CD4-positive, CD25-positive, alpha-beta regulatory T cell (primary cell): ENCODE measurements around the gene DNAAF9. TPM values are rescaled to one million over a fixed set of nuclear protein-coding genes. Genes with fewer than 3 reads are reported as not detected.
A peak's percentile ranks its signal among the peaks of the same experiment; 100 is the strongest.

Experiments
- ATAC-seq, 2 donors: fragments of 150-1000 bp; cut with Tn5 transposase; one replicate each; pipeline ENCODE4 v1.10.0; 2021; ENCODE audit warnings: low read depth in 2 of 2, moderate number of reproducible peaks in 2 of 2, moderate library complexity in 1 of 2
- DNase-seq, 3 donors: peaks; one replicate each; pipeline versions ENCODE4 v3.0.0 to v3.0.0-alpha.2; 2012 to 2022; ENCODE audit warnings: mixed read lengths in 1 of 3
- H3K27ac ChIP-seq: one replicate; pipeline ENCODE4 v1.7.0; 2013; ENCODE audit warnings: mild to moderate bottlenecking, low read length; ENCODE audit not compliant: insufficient read depth, poor library complexity, severe bottlenecking
- H3K27me3 ChIP-seq: one replicate; pipeline ENCODE4 v1.7.0; 2013; ENCODE audit warnings: low read length; ENCODE audit not compliant: control insufficient read depth, insufficient read depth
- H3K36me3 ChIP-seq: one replicate; pipeline ENCODE4 v1.7.0; 2013; ENCODE audit warnings: mild to moderate bottlenecking, low read length, moderate library complexity; ENCODE audit not compliant: control insufficient read depth, insufficient read depth
- H3K4me1 ChIP-seq: 2 replicates; pipeline ENCODE4 v1.7.0; 2013; ENCODE audit warnings: mild to moderate bottlenecking, low read length; ENCODE audit not compliant: insufficient read depth, control insufficient read depth, poor library complexity, severe bottlenecking
- H3K4me3 ChIP-seq: one replicate; pipeline ENCODE4 v1.7.0; 2013; ENCODE audit warnings: low read depth, mild to moderate bottlenecking, low read length, moderate library complexity
- H3K9me3 ChIP-seq, 2 experiments: 1 replicate in 1 of 2; 2 replicates in 1 of 2; pipeline ENCODE4 v1.7.0; 2013; ENCODE audit warnings: low read length in 2 of 2, mild to moderate bottlenecking in 1 of 2, moderate library complexity in 1 of 2; ENCODE audit not compliant: control insufficient read depth in 2 of 2
- H3K27ac Mint-ChIP-seq, 3 donors: one replicate each; pipeline ENCODE4 v1.8.0; 2020 to 2022; ENCODE audit warnings: mild to moderate bottlenecking in 3 of 3, mixed read lengths in 3 of 3, moderate library complexity in 2 of 3
- H3K27me3 Mint-ChIP-seq: one replicate; pipeline ENCODE4 v1.8.0; 2022; ENCODE audit warnings: mild to moderate bottlenecking, mixed read lengths
- H3K36me3 Mint-ChIP-seq: one replicate; pipeline ENCODE4 v1.8.0; 2020; ENCODE audit warnings: mixed read lengths
- H3K4me1 Mint-ChIP-seq, 4 donors: one replicate each; pipeline ENCODE4 v1.8.0; 2020 to 2022; ENCODE audit warnings: mixed read lengths in 4 of 4, mild to moderate bottlenecking in 1 of 4
- H3K4me3 Mint-ChIP-seq, 4 donors: one replicate each; pipeline ENCODE4 v1.8.0; 2020 to 2022; ENCODE audit warnings: mild to moderate bottlenecking in 4 of 4, mixed read lengths in 4 of 4, moderate library complexity in 3 of 4
- H3K9me3 Mint-ChIP-seq, 7 donors: one replicate each; pipeline ENCODE4 v1.8.0; 2020 to 2022; ENCODE audit warnings: mixed read lengths in 7 of 7, mild to moderate bottlenecking in 3 of 7, moderate library complexity in 2 of 7
- polyA plus RNA-seq, 4 donors: library from polyadenylated mRNA; unstranded; fragments of 300-500 nt; fragmentation: Illumina TruSeq; gene quantifications; one replicate each; pipeline ENCODE4 v1.2.3, GENCODE V29; 2021
- total RNA-seq: library from RNA; stranded (reverse); gene quantifications from one replicate; pipeline ENCODE4 v1.2.3, GENCODE V29; 2022

DNAAF9 gene
- total and polyA plus RNA-seq, 5 donors from 2014 or later: 0.73 to 11.7 (median 1.8) TPM

DNA sequence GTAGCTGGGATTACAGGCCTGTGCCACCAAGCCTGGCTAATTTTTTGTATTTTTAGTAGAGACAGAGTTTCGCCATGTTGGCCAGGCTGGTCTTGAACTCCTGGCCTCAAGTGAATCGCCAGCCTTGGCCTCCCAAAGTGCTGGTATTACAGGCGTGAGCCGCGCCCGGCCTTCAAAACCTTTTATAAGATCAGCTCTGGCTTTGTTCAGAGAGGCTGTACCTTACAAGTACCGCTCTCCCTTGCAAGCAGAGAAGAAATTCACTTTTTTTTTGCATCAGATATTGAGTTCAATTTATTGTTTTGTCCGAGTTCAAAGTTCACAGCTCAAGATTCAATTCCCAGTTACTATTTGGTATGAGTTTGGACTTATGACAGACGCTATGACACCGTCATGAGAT lies 1.9 kb upstream of the DNAAF9 start:
- Histone ChIP-seq H3K36me3 (no peaks in the 10 kb centered on the region), H3K27me3 (no peaks in the 10 kb centered on the region), H3K4me3 (no peak overlapping the region), H3K9me3 (no peaks in the 10 kb centered on the region), H3K27ac (no peak overlapping the region), H3K4me1 (peaks cover 29% of the 10 kb centered on the region)
- H3K4me3 Mint-ChIP-seq: peak overlapping the region in 3 of 4 donors; percentile 63 to 97 (median 97)
- H3K27ac Mint-ChIP-seq: peak overlapping the region in 2 of 3 donors; percentile 73 to 90
- H3K36me3 Mint-ChIP-seq: no peaks in the 10 kb centered on the region
- H3K9me3 Mint-ChIP-seq: no peaks in the 10 kb centered on the region
- DNase-seq (no peak), ATAC-seq (no peak)
- H3K27me3 Mint-ChIP-seq: peaks cover 12% of the 10 kb centered on the region
- peaks cover 16 to 41% (median 28%) of the 10 kb centered on the region in 4 donors for H3K4me1 Mint-ChIP-seq

DNA sequence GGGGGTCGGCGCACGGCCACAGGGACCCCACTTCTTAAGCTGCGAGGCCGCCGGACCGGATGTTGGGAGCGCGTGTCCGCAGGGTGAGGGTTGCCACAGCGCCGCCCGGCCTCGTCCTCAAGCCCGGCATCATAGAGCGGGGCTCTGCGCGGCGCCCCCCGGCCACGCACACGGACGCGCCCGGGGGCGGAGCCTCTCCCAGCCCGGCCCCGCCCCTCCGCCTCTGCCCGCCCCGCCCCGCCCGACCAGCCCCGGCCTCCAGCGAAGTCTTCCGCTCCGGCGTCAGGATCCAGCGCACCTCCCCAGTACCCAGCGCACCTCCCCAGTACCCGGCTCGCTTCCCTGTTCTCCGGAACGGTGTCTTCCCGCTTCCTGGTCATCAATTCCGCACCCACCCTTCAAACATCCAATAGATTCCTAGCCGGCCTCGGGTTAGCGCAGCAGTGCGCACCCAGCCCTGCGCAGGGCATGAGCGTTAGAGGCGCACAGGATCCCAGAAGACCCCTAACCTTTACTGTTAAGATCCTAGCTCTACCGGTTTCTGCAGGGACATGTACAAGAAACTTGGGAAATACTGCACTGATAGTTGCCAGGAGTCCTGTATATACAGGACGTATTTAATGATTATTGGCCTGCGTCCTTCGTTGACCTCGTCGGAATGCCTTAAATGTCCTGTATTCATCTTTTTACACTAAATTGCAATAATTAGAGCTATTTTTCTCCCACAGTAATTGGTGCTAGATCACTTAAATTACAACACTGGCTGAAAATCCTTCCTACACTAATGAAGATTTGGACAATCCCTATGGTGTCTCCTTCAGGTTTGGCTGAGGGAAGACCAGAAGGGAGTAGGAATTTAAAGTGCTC lies 535 bp upstream of the DNAAF9 start:
- H3K4me1 ChIP-seq: peaks cover 29% of the 10 kb centered on the region
- peak overlapping the region; percentile 97 for H3K4me3 ChIP-seq
- ATAC-seq (peak; percentile 57 to 66), DNase-seq (peak; percentile 73 to 82 (median 76))
- no peaks in the 10 kb centered on the region for H3K9me3 ChIP-seq
- Mint-ChIP-seq H3K27ac (peak overlapping the region; percentile 90 to 98 (median 98)), H3K27me3 (peaks cover 12% of the 10 kb centered on the region), H3K36me3 (no peaks in the 10 kb centered on the region), H3K4me1 (peaks cover 22 to 48% (median 34%) of the 10 kb centered on the region in 4 donors), H3K9me3 (no peaks in the 10 kb centered on the region), H3K4me3 (peak overlapping the region; percentile 97 to 100 (median 98))
- no peaks in the 10 kb centered on the region for H3K27me3 ChIP-seq
- H3K27ac ChIP-seq: peak overlapping the region; percentile 81
- H3K36me3 ChIP-seq: no peaks in the 10 kb centered on the region

DNA sequence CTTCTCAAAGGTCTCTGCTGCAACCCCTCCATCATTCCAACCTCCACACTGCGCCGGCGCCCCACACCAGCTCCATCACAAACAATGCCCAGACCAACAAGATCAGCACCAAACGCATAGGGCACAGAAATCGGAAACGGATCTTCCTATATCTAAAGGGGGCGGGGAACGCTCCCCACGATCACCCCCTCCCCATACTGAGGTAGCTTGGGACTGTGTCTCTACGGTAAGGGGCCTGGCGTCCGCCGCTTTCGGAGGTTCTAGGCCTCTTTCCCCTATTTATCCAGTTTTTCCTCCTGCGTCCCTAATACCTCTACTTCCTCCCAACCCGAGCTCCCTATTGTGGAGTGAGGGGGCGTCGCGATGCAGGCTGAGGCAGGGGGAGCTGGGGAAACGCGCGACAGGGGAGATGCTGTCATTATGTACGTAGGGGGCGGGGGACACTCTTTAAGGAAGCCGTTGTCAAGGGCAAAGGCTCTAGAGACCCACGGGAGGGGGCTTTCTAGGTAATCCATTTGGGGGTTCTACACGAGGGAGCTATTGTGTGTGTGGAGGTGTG lies 909 bp downstream of the DNAAF9 start:
- ATAC-seq (no peak), DNase-seq (peak in 2 of 3 donors; percentile 8 to 24)
- Histone ChIP-seq H3K4me1 (peaks cover 29% of the 10 kb centered on the region), H3K9me3 (no peaks in the 10 kb centered on the region), H3K36me3 (no peaks in the 10 kb centered on the region), H3K27ac (peak overlapping the region; percentile 72), H3K27me3 (no peaks in the 10 kb centered on the region), H3K4me3 (peak overlapping the region; percentile 86)
- Mint-ChIP-seq H3K36me3 (no peaks in the 10 kb centered on the region), H3K27me3 (peaks cover 12% of the 10 kb centered on the region), H3K4me3 (peak overlapping the region; percentile 88 to 97 (median 94)), H3K27ac (peak overlapping the region; percentile 68 to 91 (median 82)), H3K4me1 (peaks cover 22 to 48% (median 37%) of the 10 kb centered on the region in 4 donors), H3K9me3 (no peaks in the 10 kb centered on the region)

DNA sequence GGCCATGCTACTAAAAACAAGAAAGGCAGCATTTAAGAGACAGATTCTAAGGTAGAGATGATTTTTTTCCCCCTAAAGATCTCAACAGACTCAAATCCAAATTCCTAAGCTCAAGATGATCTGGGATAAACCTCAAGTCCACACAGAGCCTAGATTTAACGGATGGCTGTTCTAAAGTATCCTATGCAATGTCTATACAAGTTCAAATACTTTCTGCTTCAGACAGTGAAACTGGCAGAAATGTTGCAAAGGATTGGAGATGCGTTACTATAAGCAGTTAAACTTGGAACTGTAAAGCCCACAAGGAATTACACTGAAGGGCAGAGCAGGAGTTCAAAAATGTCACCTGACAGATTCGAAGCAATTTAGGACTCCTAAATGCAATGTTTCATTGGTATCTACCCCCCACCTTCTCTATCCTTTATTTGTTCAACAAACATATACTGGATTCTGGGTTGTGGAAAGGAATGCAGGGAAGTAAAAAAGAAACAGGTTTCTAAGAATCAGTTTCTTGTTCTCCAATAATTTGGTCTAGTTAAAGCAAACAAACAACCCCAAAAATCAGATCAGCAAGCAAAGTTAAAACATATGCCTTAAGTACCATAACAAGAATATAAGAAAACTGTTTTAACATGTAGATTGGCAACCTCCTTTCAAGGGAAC lies 1.6 kb downstream of the DNAAF9 start:
- Mint-ChIP-seq H3K9me3 (no peaks in the 10 kb centered on the region), H3K27ac (peak overlapping the region; percentile 68 to 91 (median 81)), H3K36me3 (no peaks in the 10 kb centered on the region), H3K27me3 (peaks cover 12% of the 10 kb centered on the region), H3K4me3 (peak overlapping the region; percentile 88 to 97 (median 94)), H3K4me1 (peaks cover 22 to 48% (median 37%) of the 10 kb centered on the region in 4 donors)
- ATAC-seq: no peak
- H3K9me3 ChIP-seq: no peaks in the 10 kb centered on the region
- no peaks in the 10 kb centered on the region for H3K27me3 ChIP-seq
- no peaks in the 10 kb centered on the region for H3K36me3 ChIP-seq
- H3K4me3 ChIP-seq: peak overlapping the region; percentile 39
- H3K27ac ChIP-seq: peak overlapping the region; percentile 72
- DNase-seq: no peak
- H3K4me1 ChIP-seq: peaks cover 29% of the 10 kb centered on the region

DNA sequence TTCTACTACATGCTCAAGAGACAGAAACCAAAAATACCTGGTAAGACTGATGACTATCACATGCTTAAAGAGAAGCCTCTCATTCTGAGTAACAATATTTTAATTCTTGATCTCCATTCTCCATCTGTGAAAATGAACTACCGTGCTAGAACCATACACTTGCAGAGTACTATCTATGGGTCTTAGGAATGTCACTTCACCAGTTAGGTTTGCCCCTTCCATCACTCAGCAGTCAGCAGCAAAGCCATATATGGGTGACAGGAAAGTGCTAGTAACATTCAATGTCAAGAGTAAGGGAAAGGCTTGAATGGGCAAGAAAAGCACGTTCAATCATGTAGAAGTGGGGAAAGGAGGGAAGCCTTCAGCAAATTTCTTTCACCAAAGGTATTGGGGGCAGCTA lies 2.3 kb downstream of the DNAAF9 start:
- DNase-seq: peak in 1 of 3 donors; percentile 27
- Mint-ChIP-seq H3K4me3 (peak overlapping the region; percentile 88 to 97 (median 94)), H3K27ac (peak overlapping the region; percentile 63 to 68 (median 66))

DNA sequence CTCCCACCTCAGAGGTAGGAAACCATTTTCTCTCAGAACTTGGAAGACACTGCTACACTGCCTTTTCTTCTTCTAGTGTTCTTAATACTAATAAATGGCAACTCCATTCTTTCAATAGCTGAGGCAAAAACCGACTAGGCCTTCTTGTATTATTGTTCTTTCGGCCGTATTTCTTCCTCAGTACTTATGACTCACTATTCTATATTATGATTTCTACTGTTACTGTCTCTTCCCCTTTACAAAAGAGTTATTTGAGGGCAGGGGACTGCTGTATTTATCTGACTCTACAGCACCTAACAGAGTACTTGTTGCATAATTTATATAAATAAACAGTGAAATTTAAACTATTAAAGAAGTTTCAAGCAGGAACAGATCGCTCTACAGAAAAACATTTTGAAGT lies 3.1 kb downstream of the DNAAF9 start:
- ATAC-seq: no peak
- H3K4me1 Mint-ChIP-seq: peaks cover 22 to 49% (median 36%) of the 10 kb centered on the region in 4 donors
- H3K36me3 Mint-ChIP-seq: no peaks in the 10 kb centered on the region
- H3K9me3 Mint-ChIP-seq: no peaks in the 10 kb centered on the region
- H3K4me1 ChIP-seq: peaks cover 29% of the 10 kb centered on the region
- H3K9me3 ChIP-seq: no peaks in the 10 kb centered on the region
- H3K4me3 Mint-ChIP-seq: peak overlapping the region in 1 of 4 donors; percentile 97
- H3K27me3 ChIP-seq: no peaks in the 10 kb centered on the region
- H3K27ac Mint-ChIP-seq: peak overlapping the region in 1 of 3 donors; percentile 68
- H3K4me3 ChIP-seq: no peak overlapping the region
- H3K27me3 Mint-ChIP-seq: peaks cover 12% of the 10 kb centered on the region
- no peak for DNase-seq
- no peaks in the 10 kb centered on the region for H3K36me3 ChIP-seq
- no peak overlapping the region for H3K27ac ChIP-seq

More for the DNA sequence above, 2.3 kb downstream of the DNAAF9 start:
- ATAC-seq: no peak
- no peaks in the 10 kb centered on the region for H3K9me3 ChIP-seq
- Mint-ChIP-seq H3K36me3 (no peaks in the 10 kb centered on the region), H3K9me3 (no peaks in the 10 kb centered on the region), H3K27me3 (peaks cover 12% of the 10 kb centered on the region), H3K4me1 (peaks cover 22 to 48% (median 37%) of the 10 kb centered on the region in 4 donors)
- H3K27me3 ChIP-seq: no peaks in the 10 kb centered on the region
- H3K36me3 ChIP-seq: no peaks in the 10 kb centered on the region
- no peak overlapping the region for H3K4me3 ChIP-seq
- H3K4me1 ChIP-seq: peaks cover 29% of the 10 kb centered on the region
- H3K27ac ChIP-seq: no peak overlapping the region

DNA sequence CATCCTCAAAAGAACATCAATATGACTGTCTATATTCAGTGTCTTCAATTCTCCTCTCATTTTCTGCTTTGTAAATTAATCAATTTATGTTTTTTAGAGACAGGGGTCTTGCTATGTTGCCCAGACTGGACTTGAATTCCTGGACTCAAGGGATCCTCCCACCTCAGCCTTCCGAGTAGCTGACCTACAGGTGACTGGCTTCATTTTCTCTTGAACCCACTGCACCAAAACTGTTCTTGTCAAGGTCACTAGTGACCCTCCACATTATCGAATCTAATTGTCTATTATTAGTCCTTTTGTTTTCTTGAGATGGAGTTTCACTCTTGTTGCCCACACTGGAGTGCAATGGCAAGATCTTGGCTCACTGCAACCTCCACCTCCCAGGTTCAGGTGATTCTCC lies 3.7 kb downstream of the DNAAF9 start:
- peaks cover 22 to 43% (median 33%) of the 10 kb centered on the region in 4 donors for H3K4me1 Mint-ChIP-seq
- peaks cover 26% of the 10 kb centered on the region for H3K4me1 ChIP-seq
- no peaks in the 10 kb centered on the region for H3K27me3 ChIP-seq
- no peaks in the 10 kb centered on the region for H3K9me3 ChIP-seq
- H3K4me3 Mint-ChIP-seq: peak overlapping the region in 1 of 4 donors; percentile 4
- peaks cover 10% of the 10 kb centered on the region for H3K27me3 Mint-ChIP-seq
- no peak overlapping the region for H3K27ac ChIP-seq
- no peaks in the 10 kb centered on the region for H3K36me3 Mint-ChIP-seq
- H3K9me3 Mint-ChIP-seq: no peaks in the 10 kb centered on the region
- H3K36me3 ChIP-seq: no peaks in the 10 kb centered on the region
- ATAC-seq (no peak), DNase-seq (no peak)
- no peak overlapping the region for H3K4me3 ChIP-seq
- no peak overlapping the region for H3K27ac Mint-ChIP-seq
